Measurements from ENCODE around the gene YBEY.
"Not testable (repeated sequence)": the region's sequence is repeated elsewhere in the genome, so short reads cannot be mapped to it uniquely, and the experiment has no call there.

Gene YBEY

DNA sequence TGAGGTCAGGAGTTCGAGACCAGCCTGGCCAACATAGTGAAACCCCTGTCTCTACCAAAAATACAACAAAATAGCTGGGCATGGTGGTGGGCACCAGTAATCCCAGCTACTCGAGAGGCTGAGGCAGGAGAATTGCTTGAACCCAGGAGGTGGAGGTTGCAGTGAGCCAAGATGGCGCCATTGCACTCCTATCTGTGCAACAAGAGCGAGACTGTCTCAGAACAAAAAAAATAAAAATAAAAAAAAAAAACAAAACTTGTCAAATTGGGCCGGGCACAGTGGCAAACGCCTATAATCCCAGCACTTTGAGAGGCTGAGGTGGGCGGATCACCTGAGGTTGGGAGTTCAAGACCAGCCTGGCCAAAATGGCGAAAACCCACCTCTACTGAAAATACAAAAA, 24.1 kb downstream of the YBEY start:
- not testable (repeated sequence) for H3K18ac ChIP-seq (ENCODE audit: low read depth in 1 of 2, low read length in 2 of 2); H3K79me1 ChIP-seq (replicated peaks; ENCODE audit: low read length, poor library complexity, severe bottlenecking); H3K14ac ChIP-seq (ENCODE audit: low read length in 2 of 2); H2BK15ac ChIP-seq (ENCODE audit: low read depth, poor library complexity, severe bottlenecking); H3K4ac ChIP-seq (ENCODE audit: low read depth in 1 of 2, low read length in 2 of 2); H3K27me3 ChIP-seq (ENCODE audit: control insufficient read depth in 1 of 2, insufficient read depth in 1 of 2, low read length in 2 of 2); H3K9me3 ChIP-seq (ENCODE audit: control insufficient read depth, low read length); H3K9ac ChIP-seq (ENCODE audit: low read length); DNase-seq; H3K4me2 ChIP-seq (ENCODE audit: low read length, poor library complexity, severe bottlenecking); H3K4me3 ChIP-seq (ENCODE audit: insufficient read depth in 1 of 2, low read depth in 1 of 2, low read length in 2 of 2); H2AFZ ChIP-seq (ENCODE audit: low read depth, low read length); H3K4me1 ChIP-seq (ENCODE audit: control insufficient read depth, insufficient read depth, low read depth, low read length); H2BK5ac ChIP-seq (ENCODE audit: low read depth, low read length, poor library complexity, severe bottlenecking); H3K27ac ChIP-seq (ENCODE audit: low read length, poor library complexity, severe bottlenecking); H2BK12ac ChIP-seq (ENCODE audit: low read length in 2 of 2); H2AK5ac ChIP-seq (ENCODE audit: low read length, severe bottlenecking); H3K23ac ChIP-seq (ENCODE audit: low read length in 2 of 2); H4K91ac ChIP-seq (ENCODE audit: low read length); H4K8ac ChIP-seq (ENCODE audit: low read length); H2BK120ac ChIP-seq (ENCODE audit: low read depth, low read length)
- 95% methylated on average over 7 of the region's 8 CpGs for WGBS
- H3K36me3 ChIP-seq (ENCODE audit: control insufficient read depth in 1 of 2, insufficient read depth in 2 of 2, low read depth in 1 of 2, low read length in 2 of 2): peaks cover 0 to 18% of the 10 kb centered on the region in 2 experiments

DNA sequence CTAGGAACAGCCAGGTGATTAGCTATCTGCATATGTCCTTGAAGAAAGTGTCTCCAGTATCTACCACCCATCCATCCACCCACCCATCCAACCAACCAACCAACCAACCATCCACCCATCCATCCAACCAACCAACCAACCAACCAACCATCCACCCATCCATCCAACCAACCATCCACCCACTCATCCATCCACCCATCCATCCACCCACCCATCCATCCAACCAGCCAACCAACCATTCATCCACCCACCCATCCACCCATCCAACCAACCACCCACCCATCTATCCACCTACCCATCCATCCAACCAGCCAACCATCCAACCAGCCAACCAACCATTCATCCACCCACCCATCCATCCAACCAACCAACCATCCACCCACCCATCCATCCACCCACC, 25.4 kb downstream of the YBEY start:
- H2BK5ac ChIP-seq (ENCODE audit: low read depth, low read length, poor library complexity, severe bottlenecking): no peak overlapping the region
- H2BK12ac ChIP-seq (ENCODE audit: low read length in 2 of 2): no peak overlapping the region
- no peak overlapping the region for H3K4me3 ChIP-seq (ENCODE audit: insufficient read depth in 1 of 2, low read depth in 1 of 2, low read length in 2 of 2)
- H3K9ac ChIP-seq (ENCODE audit: low read length): no peak overlapping the region
- H3K27me3 ChIP-seq (ENCODE audit: control insufficient read depth in 1 of 2, insufficient read depth in 1 of 2, low read length in 2 of 2): no peaks in the 10 kb centered on the region
- H3K23ac ChIP-seq (ENCODE audit: low read length in 2 of 2): no peak overlapping the region
- peaks cover 1% of the 10 kb centered on the region for H3K4me1 ChIP-seq (ENCODE audit: control insufficient read depth, insufficient read depth, low read depth, low read length)
- no peaks in the 10 kb centered on the region for H3K9me3 ChIP-seq (ENCODE audit: control insufficient read depth, low read length)
- no peak overlapping the region for H2AK5ac ChIP-seq (ENCODE audit: low read length, severe bottlenecking)
- H3K18ac ChIP-seq (ENCODE audit: low read depth in 1 of 2, low read length in 2 of 2): no peak overlapping the region
- no peak overlapping the region for H2AFZ ChIP-seq (ENCODE audit: low read depth, low read length)
- no peak overlapping the region for H2BK120ac ChIP-seq (ENCODE audit: low read depth, low read length)
- no peak for DNase-seq
- no peak overlapping the region for H3K27ac ChIP-seq (ENCODE audit: low read length, poor library complexity, severe bottlenecking)
- no peak overlapping the region for H4K91ac ChIP-seq (ENCODE audit: low read length)
- peaks cover 0 to 18% of the 10 kb centered on the region in 2 experiments for H3K36me3 ChIP-seq (ENCODE audit: control insufficient read depth in 1 of 2, insufficient read depth in 2 of 2, low read depth in 1 of 2, low read length in 2 of 2)
- H3K4ac ChIP-seq (ENCODE audit: low read depth in 1 of 2, low read length in 2 of 2): no peak overlapping the region
- H2BK15ac ChIP-seq (ENCODE audit: low read depth, poor library complexity, severe bottlenecking): no peak overlapping the region
- H4K8ac ChIP-seq (ENCODE audit: low read length): no peak overlapping the region
- no peak overlapping the region for H3K14ac ChIP-seq (ENCODE audit: low read length in 2 of 2)
- peaks cover 2% of the 10 kb centered on the region for H3K79me1 ChIP-seq (replicated peaks; ENCODE audit: low read length, poor library complexity, severe bottlenecking)
- no peak overlapping the region for H3K4me2 ChIP-seq (ENCODE audit: low read length, poor library complexity, severe bottlenecking)

DNA sequence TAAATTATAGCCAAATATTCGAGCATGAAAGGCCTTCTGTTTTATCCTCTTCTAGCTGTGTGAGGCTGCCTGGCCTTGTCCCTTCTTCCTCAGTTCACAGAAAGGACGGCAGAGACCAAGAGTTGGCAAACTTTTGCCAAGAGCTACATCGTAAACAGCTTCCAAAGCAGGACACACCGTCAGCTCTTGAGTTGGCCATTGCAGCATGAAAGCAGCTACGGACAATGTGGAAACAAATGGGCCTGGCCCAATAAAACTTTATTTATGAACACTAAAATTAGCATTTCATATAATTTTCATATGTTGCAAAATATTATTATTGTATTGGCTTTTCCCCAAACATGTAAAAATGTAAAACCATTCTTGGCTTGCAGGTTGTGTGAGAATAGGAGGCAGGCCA, 26.8 kb downstream of the YBEY start:
- Histone ChIP-seq H3K79me1 (replicated peaks; ENCODE audit: low read length, poor library complexity, severe bottlenecking) (peaks cover 3% of the 10 kb centered on the region), H3K23ac (ENCODE audit: low read length in 2 of 2) (no peak overlapping the region), H4K91ac (ENCODE audit: low read length) (no peak overlapping the region), H3K27ac (ENCODE audit: low read length, poor library complexity, severe bottlenecking) (no peak overlapping the region), H3K4me3 (ENCODE audit: insufficient read depth in 1 of 2, low read depth in 1 of 2, low read length in 2 of 2) (no peak overlapping the region), H3K14ac (ENCODE audit: low read length in 2 of 2) (no peak overlapping the region), H3K4me2 (ENCODE audit: low read length, poor library complexity, severe bottlenecking) (no peak overlapping the region), H3K4ac (ENCODE audit: low read depth in 1 of 2, low read length in 2 of 2) (no peak overlapping the region), H2AK5ac (ENCODE audit: low read length, severe bottlenecking) (no peak overlapping the region), H3K27me3 (ENCODE audit: control insufficient read depth in 1 of 2, insufficient read depth in 1 of 2, low read length in 2 of 2) (no peaks in the 10 kb centered on the region), H2BK5ac (ENCODE audit: low read depth, low read length, poor library complexity, severe bottlenecking) (no peak overlapping the region), H3K9me3 (ENCODE audit: control insufficient read depth, low read length) (no peaks in the 10 kb centered on the region), H3K4me1 (ENCODE audit: control insufficient read depth, insufficient read depth, low read depth, low read length) (peaks cover 7% of the 10 kb centered on the region), H2BK15ac (ENCODE audit: low read depth, poor library complexity, severe bottlenecking) (no peak overlapping the region), H2BK12ac (ENCODE audit: low read length in 2 of 2) (no peak overlapping the region), H2AFZ (ENCODE audit: low read depth, low read length) (no peak overlapping the region), H3K9ac (ENCODE audit: low read length) (no peak overlapping the region), H2BK120ac (ENCODE audit: low read depth, low read length) (no peak overlapping the region), H3K18ac (ENCODE audit: low read depth in 1 of 2, low read length in 2 of 2) (no peak overlapping the region), H4K8ac (ENCODE audit: low read length) (no peak overlapping the region), H3K36me3 (ENCODE audit: control insufficient read depth in 1 of 2, insufficient read depth in 2 of 2, low read depth in 1 of 2, low read length in 2 of 2) (peaks cover 0 to 13% of the 10 kb centered on the region in 2 experiments)
- 98% methylated on average over 4 of the region's 5 CpGs for WGBS
- no peak for DNase-seq

DNA sequence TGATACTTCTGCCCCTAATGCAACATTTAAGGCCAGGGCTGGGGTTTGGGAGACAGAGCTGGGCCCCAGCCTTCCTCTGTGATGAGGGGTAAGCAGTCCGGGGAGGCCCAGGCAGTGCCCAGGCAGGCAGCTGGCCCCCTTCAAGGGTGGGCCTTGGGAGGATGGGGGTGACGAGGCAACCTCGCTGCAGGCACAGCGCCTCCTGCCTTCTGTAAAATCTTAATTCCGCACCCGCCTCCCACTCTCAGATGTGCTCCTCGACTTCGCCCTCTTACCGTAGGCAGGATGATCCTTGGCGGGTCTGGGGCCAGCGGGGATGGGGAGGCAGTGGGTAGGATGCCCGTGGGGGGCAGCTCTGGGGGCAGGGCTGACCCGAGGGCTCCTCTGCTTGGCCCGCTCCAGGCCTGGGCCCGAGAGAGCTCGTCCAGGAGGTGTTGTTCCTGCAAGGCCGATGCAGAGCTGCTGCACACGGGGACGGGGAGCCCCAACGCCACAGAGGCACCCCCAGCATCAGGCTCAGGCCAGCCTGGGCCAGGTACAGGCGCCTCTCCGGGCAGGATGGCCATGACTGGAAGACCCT, 28.4 kb downstream of the YBEY start:
- H3K4me1 ChIP-seq (ENCODE audit: control insufficient read depth, insufficient read depth, low read depth, low read length): peaks cover 14% of the 10 kb centered on the region
- H2BK12ac ChIP-seq (ENCODE audit: low read length in 2 of 2): no peak overlapping the region
- H2BK5ac ChIP-seq (ENCODE audit: low read depth, low read length, poor library complexity, severe bottlenecking): no peak overlapping the region
- H3K4me2 ChIP-seq (ENCODE audit: low read length, poor library complexity, severe bottlenecking): no peak overlapping the region
- H2BK15ac ChIP-seq (ENCODE audit: low read depth, poor library complexity, severe bottlenecking): no peak overlapping the region
- no peaks in the 10 kb centered on the region for H3K27me3 ChIP-seq (ENCODE audit: control insufficient read depth in 1 of 2, insufficient read depth in 1 of 2, low read length in 2 of 2)
- no peak overlapping the region for H3K14ac ChIP-seq (ENCODE audit: low read length in 2 of 2)
- H3K36me3 ChIP-seq (ENCODE audit: control insufficient read depth in 1 of 2, insufficient read depth in 2 of 2, low read depth in 1 of 2, low read length in 2 of 2): peaks cover 0 to 8% of the 10 kb centered on the region in 2 experiments
- no peak overlapping the region for H3K27ac ChIP-seq (ENCODE audit: low read length, poor library complexity, severe bottlenecking)
- no peak overlapping the region for H4K8ac ChIP-seq (ENCODE audit: low read length)
- no peak overlapping the region for H4K91ac ChIP-seq (ENCODE audit: low read length)
- H3K4me3 ChIP-seq (ENCODE audit: insufficient read depth in 1 of 2, low read depth in 1 of 2, low read length in 2 of 2): no peak overlapping the region
- no peak overlapping the region for H2AFZ ChIP-seq (ENCODE audit: low read depth, low read length)
- 96% methylated on average over 22 of the region's 22 CpGs for WGBS
- no peak overlapping the region for H3K4ac ChIP-seq (ENCODE audit: low read depth in 1 of 2, low read length in 2 of 2)
- H2BK120ac ChIP-seq (ENCODE audit: low read depth, low read length): no peak overlapping the region
- H3K18ac ChIP-seq (ENCODE audit: low read depth in 1 of 2, low read length in 2 of 2): no peak overlapping the region
- H3K79me1 ChIP-seq (replicated peaks; ENCODE audit: low read length, poor library complexity, severe bottlenecking): peaks cover 8% of the 10 kb centered on the region
- no peak overlapping the region for H2AK5ac ChIP-seq (ENCODE audit: low read length, severe bottlenecking)
- no peak for DNase-seq
- H3K9ac ChIP-seq (ENCODE audit: low read length): no peak overlapping the region
- H3K9me3 ChIP-seq (ENCODE audit: control insufficient read depth, low read length): no peaks in the 10 kb centered on the region
- H3K23ac ChIP-seq (ENCODE audit: low read length in 2 of 2): no peak overlapping the region
